Aorta (tissue), 5 donors: ENCODE results near the gene VGLL3. TPM values are rescaled to one million over a fixed set of nuclear protein-coding genes. Genes with fewer than 3 reads are reported as not detected.

ENCODE experiments used
- ATAC-seq: fragments of 200-7000 bp; cut with Tn5 transposase; one replicate; pipeline ENCODE4 v1.9.1; 2022; ENCODE audit warnings: moderate library complexity; ENCODE audit not compliant: low FRiP score
- DNase-seq, 2 donors: peaks; one replicate each; pipeline ENCODE4 v3.0.0-alpha.2; 2020
- H3K27ac ChIP-seq, 2 donors: one replicate each; pipeline ENCODE4 v1.5.1; 2013; ENCODE audit warnings: low read length in 2 of 2, mild to moderate bottlenecking in 2 of 2, moderate library complexity in 2 of 2, control low read depth in 1 of 2, inconsistent platforms in 1 of 2, low read depth in 1 of 2
- H3K27me3 ChIP-seq, 2 donors: one replicate each; pipeline ENCODE4 v1.6.1; 2013; ENCODE audit warnings: control low read depth in 1 of 2, low read length in 1 of 2, mild to moderate bottlenecking in 1 of 2, moderate library complexity in 1 of 2; ENCODE audit not compliant: insufficient read depth in 2 of 2, control insufficient read depth in 1 of 2
- H3K36me3 ChIP-seq, 2 donors: one replicate each; pipeline ENCODE4 v1.6.1; 2013; ENCODE audit warnings: control low read depth in 1 of 2, low read length in 1 of 2, mild to moderate bottlenecking in 1 of 2; ENCODE audit not compliant: insufficient read depth in 2 of 2, control insufficient read depth in 1 of 2
- H3K4me1 ChIP-seq, 2 donors: one replicate each; pipeline ENCODE4 v1.6.1; 2013; ENCODE audit warnings: low read length in 2 of 2, control low read depth in 1 of 2, mild to moderate bottlenecking in 1 of 2, moderate library complexity in 1 of 2; ENCODE audit not compliant: insufficient read depth in 2 of 2, control insufficient read depth in 1 of 2
- H3K4me3 ChIP-seq, 2 donors: one replicate each; pipeline ENCODE4 v1.5.1; 2013; ENCODE audit warnings: low read length in 2 of 2, control low read depth in 1 of 2, mild to moderate bottlenecking in 1 of 2
- H3K9me3 ChIP-seq: one replicate; pipeline ENCODE4 v1.6.1; 2013; ENCODE audit warnings: mild to moderate bottlenecking, low read length; ENCODE audit not compliant: control insufficient read depth
- WGBS, 2 donors: extraction: QIAGEN DNeasy Blood & Tissue Kit; methylation state at CpG; one replicate each; pipeline ENCODE4 v1.1.7; 2013; 5-methylcytosine and 5-hydroxymethylcytosine counted together
- intact Hi-C, 2 donors: fragments of 100-400 bp; cut with DNase I; formaldehyde crosslinking; loops; one replicate each; pipeline versions ENCODE4 v1.14.2 to v1.15.0; 2022
- polyA plus RNA-seq, 2 donors: library from polyadenylated mRNA; stranded (reverse); fragments of 200-250 nt; gene quantifications; one replicate each; pipeline ENCODE4 v1.2.3, GENCODE V29; 2013
- total RNA-seq, 2 donors: library from RNA; stranded (reverse); fragmentation: NEBNext Ultra II Directional; extraction: Animal tissue kit (Norgen Biotek cat#: 25700); gene quantifications; one replicate each; pipeline ENCODE4 v1.2.1, GENCODE V29; 2021
- donor health status: healthy with polysubstance abuse.
- donor health status: Bipolar disorder and iron deficiency.
- donor health status: DM: no; HTN: no; CAD: no.
- donor health status: DM: no; HTN: no; CAD: no.
- donor health status: DM: yes; HTN: yes; CAD: no.

VGLL3 gene
- total and polyA plus RNA-seq, 4 donors, result 10.8 to 155 (median 30.5) TPM

GRCh38 chr3:86930181-86930580 lies 60.8 kb downstream of the VGLL3 start:
- DNase-seq, result no peak

GRCh38 chr3:86929046-86929445 lies 61.9 kb downstream of the VGLL3 start:
- Histone ChIP-seq H3K27ac (no peak overlapping the region), H3K9me3 (no peaks in the 10 kb centered on the region), H3K27me3 (no peaks in the 10 kb centered on the region), H3K4me1 (no peaks in the 10 kb centered on the region), H3K36me3 (no peaks in the 10 kb centered on the region), H3K4me3 (no peak overlapping the region)
- 94 to 96% methylated on average over 7 of the region's 7 CpGs for WGBS, 2 donors
- ATAC-seq, result no peak
- no peak for DNase-seq
- intact Hi-C loops, result no loop called here

More at GRCh38 chr3:86930181-86930580, 60.8 kb downstream of the VGLL3 start:
- no peaks in the 10 kb centered on the region for H3K9me3 ChIP-seq
- H3K27ac ChIP-seq, result no peak overlapping the region
- WGBS, 2 donors, result 28 to 38% methylated on average over 1 of the region's 1 CpG
- no peak for ATAC-seq
- H3K36me3 ChIP-seq, result no peaks in the 10 kb centered on the region
- H3K4me1 ChIP-seq, result no peaks in the 10 kb centered on the region
- no peak overlapping the region for H3K4me3 ChIP-seq
- H3K27me3 ChIP-seq, result no peaks in the 10 kb centered on the region
- intact Hi-C loops, result no loop called here

GRCh38 chr3:86923071-86923491 lies 67.9 kb downstream of the VGLL3 start:
- Histone ChIP-seq H3K27ac (no peak overlapping the region), H3K4me3 (no peak overlapping the region), H3K27me3 (no peaks in the 10 kb centered on the region), H3K9me3 (no peaks in the 10 kb centered on the region), H3K36me3 (no peaks in the 10 kb centered on the region), H3K4me1 (no peaks in the 10 kb centered on the region)
- ATAC-seq (no peak), DNase-seq (no peak)
- WGBS, 2 donors, result 63 to 72% methylated on average over 3 of the region's 3 CpGs
- intact Hi-C loops, result no loop called here

- DNase-seq, result no peak
- ATAC-seq, result no peak
- no peaks in the 10 kb centered on the region for H3K4me1 ChIP-seq
- 0 to 98% methylated on average over 1 of the region's 1 CpG for WGBS, 2 donors
- no peaks in the 10 kb centered on the region for H3K36me3 ChIP-seq
- no peaks in the 10 kb centered on the region for H3K27me3 ChIP-seq
- H3K27ac ChIP-seq, result no peak overlapping the region
- H3K4me3 ChIP-seq, result no peak overlapping the region
- intact Hi-C loops, result no loop called here
- H3K9me3 ChIP-seq, result no peaks in the 10 kb centered on the region
These were observed 68.8 kb downstream of the VGLL3 start for GRCh38 chr3:86921971-86922680.

GRCh38 chr3:86914670-86915069 lies 76.3 kb downstream of the VGLL3 start:
- H3K27me3 ChIP-seq, result no peaks in the 10 kb centered on the region
- intact Hi-C loops, result no loop called here
- no peak for DNase-seq
- no peak overlapping the region for H3K27ac ChIP-seq
- no peak for ATAC-seq
- no peaks in the 10 kb centered on the region for H3K4me1 ChIP-seq
- no peaks in the 10 kb centered on the region for H3K36me3 ChIP-seq
- WGBS, 2 donors, result 41 to 53% methylated on average over 3 of the region's 3 CpGs
- H3K9me3 ChIP-seq, result no peaks in the 10 kb centered on the region
- H3K4me3 ChIP-seq, result no peak overlapping the region

- intact Hi-C loops, result no loop called here
- Histone ChIP-seq H3K27me3 (no peaks in the 10 kb centered on the region), H3K4me3 (no peak overlapping the region), H3K4me1 (no peaks in the 10 kb centered on the region), H3K36me3 (no peaks in the 10 kb centered on the region), H3K9me3 (no peaks in the 10 kb centered on the region), H3K27ac (no peak overlapping the region)
- 84 to 86% methylated on average over 3 of the region's 3 CpGs for WGBS, 2 donors
- no peak for ATAC-seq
- no peak for DNase-seq
These were observed 77.8 kb downstream of the VGLL3 start for GRCh38 chr3:86913160-86913559.

GRCh38 chr3:86895202-86895601 lies 95.7 kb downstream of the VGLL3 start:
- no peaks in the 10 kb centered on the region for H3K4me1 ChIP-seq
- intact Hi-C loops, result no loop called here
- WGBS, 2 donors, result 94 to 100% methylated on average over 1 of the region's 1 CpG
- H3K27me3 ChIP-seq, result no peaks in the 10 kb centered on the region
- ATAC-seq (no peak), DNase-seq (no peak)
- no peaks in the 10 kb centered on the region for H3K36me3 ChIP-seq
- H3K9me3 ChIP-seq, result peaks cover 1% of the 10 kb centered on the region
- no peak overlapping the region for H3K4me3 ChIP-seq
- no peak overlapping the region for H3K27ac ChIP-seq

- intact Hi-C loops, result no loop called here
- Histone ChIP-seq H3K4me1 (no peaks in the 10 kb centered on the region), H3K9me3 (peaks cover 1% of the 10 kb centered on the region), H3K36me3 (no peaks in the 10 kb centered on the region), H3K4me3 (no peak overlapping the region), H3K27me3 (no peaks in the 10 kb centered on the region), H3K27ac (no peak overlapping the region)
- DNase-seq (no peak), ATAC-seq (no peak)
- 65 to 68% methylated on average over 1 of the region's 1 CpG for WGBS, 2 donors
These were observed 100.1 kb downstream of the VGLL3 start for GRCh38 chr3:86890741-86891396.
